Measurements from ENCODE around the gene TAS2R5. TPM values are rescaled to one million over a fixed set of nuclear protein-coding genes. Genes with fewer than 3 reads are reported as not detected.
"Not testable (repeated sequence)": the region's sequence is repeated elsewhere in the genome, so short reads cannot be mapped to it uniquely, and the experiment has no call there.

TAS2R5 gene
- total RNA-seq, 2 experiments from 2014 or later = 1.8 to 2.2 TPM

DNA sequence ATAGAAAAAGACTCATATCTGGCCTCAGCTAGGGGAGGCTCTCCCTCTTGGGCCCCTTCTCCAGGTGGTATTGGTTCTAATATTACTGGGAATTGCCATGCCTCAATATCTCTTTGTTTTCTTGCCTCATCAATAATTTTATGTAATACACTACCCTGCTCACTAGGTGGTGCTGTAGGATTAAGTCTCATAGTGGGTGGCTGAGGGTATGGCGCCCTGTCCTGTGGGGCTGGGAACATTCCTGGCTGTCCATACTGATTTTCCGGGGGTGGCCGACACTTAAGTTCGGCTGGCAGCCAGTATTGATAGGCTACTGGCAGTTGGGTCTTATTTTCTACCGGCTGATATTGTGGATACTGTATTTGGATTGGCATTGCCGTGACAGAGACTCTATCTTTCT, 35.1 kb upstream of the TAS2R5 start:
- intact Hi-C loops (cut with micrococcal nuclease; ENCODE audit: unreplicated experiment) = no loop called here
- peaks cover 98% of the 10 kb centered on the region for H3K36me3 ChIP-seq (ENCODE audit: insufficient read depth, low read length)

DNA sequence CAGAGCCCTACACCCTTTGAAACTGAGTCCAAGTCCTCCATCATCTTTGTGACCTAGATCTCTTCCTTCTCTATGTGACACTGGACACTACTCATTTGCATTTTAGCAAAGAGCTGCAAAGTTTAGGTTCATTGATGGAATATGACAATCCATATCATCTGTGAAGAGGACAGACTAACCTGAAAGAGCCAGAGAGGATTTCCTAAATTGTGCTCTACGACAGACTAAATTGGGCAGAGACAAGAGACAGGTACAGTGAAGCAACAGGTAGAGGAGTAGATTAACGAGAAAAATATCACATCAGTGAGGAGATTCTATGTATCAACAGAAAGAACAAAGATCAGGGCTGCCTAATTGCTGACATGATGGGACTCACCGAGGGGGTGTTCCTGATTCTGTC, 26.2 kb upstream of the TAS2R5 start, which contains the start of gene TAS2R3:
TSS of gene TAS2R3 (plus strand) at position 301 of the 400 bp plus-strand sequence. CDS start at position 363, 62 bp downstream.
- BruUV-seq (replicated peaks) = no TSS peak
- no peak within 1 kb of the TSS for H3K4me3 ChIP-seq (ENCODE audit: low read depth, low read length, poor library complexity, severe bottlenecking)
- POLR2A ChIA-PET = interaction anchor here (0.8 to 1.1 kb wide), 2 partner anchors 15 to 22 kb away, joined by 3 read pairs; no protein-coding TSS in a partner anchor
- no peaks in the 10 kb centered on the region for H3K79me2 ChIP-seq (ENCODE audit: insufficient read depth, low read depth, low read length)
- no peak within 1 kb of the TSS for H3K4me2 ChIP-seq (ENCODE audit: low read length)
- intact Hi-C loops (cut with micrococcal nuclease; ENCODE audit: unreplicated experiment) = no loop called here
- peaks cover 37% of the 10 kb centered on the region for H3K36me3 ChIP-seq (ENCODE audit: insufficient read depth, low read length)
- H3K9me2 ChIP-seq (ENCODE audit: insufficient read depth, low read length) = no peaks in the 10 kb centered on the region
- H2AFZ ChIP-seq (ENCODE audit: low read length) = no peak within 1 kb of the TSS
- H3K4me1 ChIP-seq (ENCODE audit: insufficient read depth, low read length, poor library complexity, severe bottlenecking) = no peaks in the 10 kb centered on the region
- no peaks in the 10 kb centered on the region for H3K9me3 ChIP-seq (ENCODE audit: low read length)
- H3K27ac ChIP-seq (ENCODE audit: low read depth, low read length, poor library complexity, severe bottlenecking) = no peak within 1 kb of the TSS
- no peak for DNase-seq (ENCODE audit: low spot score)
- CTCF ChIA-PET (ENCODE audit: unreplicated experiment) = no interaction called here
- no peaks in the 10 kb centered on the region for H4K20me1 ChIP-seq (ENCODE audit: insufficient read depth, low read length)
- TF ChIP-seq, protein P1, sequence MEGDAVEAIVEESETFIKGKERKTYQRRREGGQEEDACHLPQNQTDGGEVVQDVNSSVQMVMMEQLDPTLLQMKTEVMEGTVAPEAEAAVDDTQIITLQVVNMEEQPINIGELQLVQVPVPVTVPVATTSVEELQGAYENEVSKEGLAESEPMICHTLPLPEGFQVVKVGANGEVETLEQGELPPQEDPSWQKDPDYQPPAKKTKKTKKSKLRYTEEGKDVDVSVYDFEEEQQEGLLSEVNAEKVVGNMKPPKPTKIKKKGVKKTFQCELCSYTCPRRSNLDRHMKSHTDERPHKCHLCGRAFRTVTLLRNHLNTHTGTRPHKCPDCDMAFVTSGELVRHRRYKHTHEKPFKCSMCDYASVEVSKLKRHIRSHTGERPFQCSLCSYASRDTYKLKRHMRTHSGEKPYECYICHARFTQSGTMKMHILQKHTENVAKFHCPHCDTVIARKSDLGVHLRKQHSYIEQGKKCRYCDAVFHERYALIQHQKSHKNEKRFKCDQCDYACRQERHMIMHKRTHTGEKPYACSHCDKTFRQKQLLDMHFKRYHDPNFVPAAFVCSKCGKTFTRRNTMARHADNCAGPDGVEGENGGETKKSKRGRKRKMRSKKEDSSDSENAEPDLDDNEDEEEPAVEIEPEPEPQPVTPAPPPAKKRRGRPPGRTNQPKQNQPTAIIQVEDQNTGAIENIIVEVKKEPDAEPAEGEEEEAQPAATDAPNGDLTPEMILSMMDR (conservative IDR thresholded peaks at IDR 0.05; ENCODE audit: low read length) = no peak
- no peak for TF ChIP-seq EZH2phosphoT487 (IDR thresholded peaks at IDR 0.05; ENCODE audit: borderline replicate concordance, low read depth, low read length)

More for the DNA sequence above, 35.1 kb upstream of the TAS2R5 start:
- BruUV-seq (replicated peaks) = no TSS peak
- H4K20me1 ChIP-seq (ENCODE audit: insufficient read depth, low read length) = no peaks in the 10 kb centered on the region; the same call in 1 of the 2 replicates
- H3K4me3 ChIP-seq (ENCODE audit: low read depth, low read length, poor library complexity, severe bottlenecking) = no peak overlapping the region
- CTCF ChIA-PET (ENCODE audit: unreplicated experiment) = no interaction called here
- no peak overlapping the region for H3K4me2 ChIP-seq (ENCODE audit: low read length)
- no peaks in the 10 kb centered on the region for H3K4me1 ChIP-seq (ENCODE audit: insufficient read depth, low read length, poor library complexity, severe bottlenecking)
- no peaks in the 10 kb centered on the region for H3K79me2 ChIP-seq (ENCODE audit: insufficient read depth, low read depth, low read length)
- POLR2A ChIA-PET = interaction anchor here (0.6 kb wide), 1 partner anchor 13 kb away, joined by 3 read pairs; no protein-coding TSS in a partner anchor
- H3K9me2 ChIP-seq (ENCODE audit: insufficient read depth, low read length) = no peaks in the 10 kb centered on the region
- DNase-seq (ENCODE audit: low spot score) = peak; percentile 42
- H3K9me3 ChIP-seq (ENCODE audit: low read length) = peaks cover 26% of the 10 kb centered on the region
- H2AFZ ChIP-seq (ENCODE audit: low read length) = no peak overlapping the region
- no peak for TF ChIP-seq EZH2phosphoT487 (IDR thresholded peaks at IDR 0.05; ENCODE audit: borderline replicate concordance, low read depth, low read length)
- TF ChIP-seq, protein P1 (conservative IDR thresholded peaks at IDR 0.05; ENCODE audit: low read length) = peak; percentile 71
- no peak overlapping the region for H3K27ac ChIP-seq (ENCODE audit: low read depth, low read length, poor library complexity, severe bottlenecking)

DNA sequence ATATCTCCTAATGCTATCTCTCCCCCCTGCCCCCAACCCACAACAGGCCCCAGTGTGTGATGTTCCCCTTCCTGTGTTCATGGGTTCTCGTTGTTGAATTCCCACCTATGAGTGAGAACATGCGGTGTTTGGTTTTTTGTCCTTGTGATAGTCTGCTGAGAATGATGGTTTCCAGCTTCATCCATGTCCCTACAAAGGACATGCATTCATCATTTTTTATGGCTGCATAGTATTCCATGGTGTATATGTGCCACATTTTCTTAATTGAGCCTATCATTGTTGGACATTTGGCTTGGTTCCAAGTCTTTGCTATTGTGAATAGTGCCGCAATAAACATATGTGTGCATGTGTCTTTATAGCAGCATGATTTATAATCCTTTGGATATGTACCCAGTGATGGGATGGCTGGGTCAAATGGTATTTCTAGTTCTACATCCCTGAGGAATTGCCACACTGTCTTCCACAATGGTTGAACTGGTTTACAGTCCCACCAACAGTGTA, 19.9 kb upstream of the TAS2R5 start:
- BruUV-seq (replicated peaks); H3K27ac ChIP-seq (ENCODE audit: low read depth, low read length, poor library complexity, severe bottlenecking); H3K4me1 ChIP-seq (ENCODE audit: insufficient read depth, low read length, poor library complexity, severe bottlenecking); H2AFZ ChIP-seq (ENCODE audit: low read length); H3K9me3 ChIP-seq (ENCODE audit: low read length); H3K36me3 ChIP-seq (ENCODE audit: insufficient read depth, low read length); H4K20me1 ChIP-seq (ENCODE audit: insufficient read depth, low read length); DNase-seq (ENCODE audit: low spot score); CTCF ChIA-PET (ENCODE audit: unreplicated experiment); H3K79me2 ChIP-seq (ENCODE audit: insufficient read depth, low read depth, low read length); H3K4me3 ChIP-seq (ENCODE audit: low read depth, low read length, poor library complexity, severe bottlenecking); intact Hi-C loops (cut with micrococcal nuclease; ENCODE audit: unreplicated experiment); H3K9me2 ChIP-seq (ENCODE audit: insufficient read depth, low read length); H3K4me2 ChIP-seq (ENCODE audit: low read length): not testable (repeated sequence)
- POLR2A ChIA-PET = interaction anchor here (0.7 to 1.3 kb wide), 3 partner anchors 9 to 13 kb away, joined by 3 to 4 read pairs (median 3); no protein-coding TSS in a partner anchor
